ENCODE results near the gene OGFR.

Gene OGFR

GRCh38 chr20:62859721-62860120, 55.1 kb downstream of the OGFR start:
- DNase-seq (ENCODE audit: low read depth in 2 of 2): no peak

DNA sequence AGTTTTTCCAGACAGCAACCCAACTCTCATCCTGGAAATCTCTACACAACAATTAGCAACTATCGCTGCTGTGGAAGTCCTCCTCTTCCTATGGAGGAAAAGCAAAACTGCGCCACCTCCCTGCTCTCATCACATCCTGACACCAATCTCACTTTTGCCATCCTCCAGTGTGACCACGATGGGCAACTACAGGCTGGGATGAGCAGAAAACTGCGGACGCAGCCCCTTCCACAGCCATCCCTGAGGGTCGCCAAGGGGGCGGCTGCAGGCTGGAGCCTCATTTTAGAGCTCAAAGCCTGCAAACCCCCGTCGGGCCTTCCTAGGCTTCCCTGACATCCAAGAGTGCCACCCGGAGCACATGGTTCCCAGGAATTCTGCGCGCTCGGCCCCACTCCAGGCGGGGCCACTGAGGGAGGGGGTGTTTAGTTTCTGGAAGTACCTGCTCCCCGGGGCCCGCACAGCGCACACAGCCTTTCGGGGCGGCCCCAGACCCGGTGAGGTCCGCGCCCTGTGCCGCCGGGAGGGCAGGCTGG, 55.8 kb downstream of the OGFR start:
- no peak for DNase-seq (ENCODE audit: low read depth in 2 of 2)

DNA sequence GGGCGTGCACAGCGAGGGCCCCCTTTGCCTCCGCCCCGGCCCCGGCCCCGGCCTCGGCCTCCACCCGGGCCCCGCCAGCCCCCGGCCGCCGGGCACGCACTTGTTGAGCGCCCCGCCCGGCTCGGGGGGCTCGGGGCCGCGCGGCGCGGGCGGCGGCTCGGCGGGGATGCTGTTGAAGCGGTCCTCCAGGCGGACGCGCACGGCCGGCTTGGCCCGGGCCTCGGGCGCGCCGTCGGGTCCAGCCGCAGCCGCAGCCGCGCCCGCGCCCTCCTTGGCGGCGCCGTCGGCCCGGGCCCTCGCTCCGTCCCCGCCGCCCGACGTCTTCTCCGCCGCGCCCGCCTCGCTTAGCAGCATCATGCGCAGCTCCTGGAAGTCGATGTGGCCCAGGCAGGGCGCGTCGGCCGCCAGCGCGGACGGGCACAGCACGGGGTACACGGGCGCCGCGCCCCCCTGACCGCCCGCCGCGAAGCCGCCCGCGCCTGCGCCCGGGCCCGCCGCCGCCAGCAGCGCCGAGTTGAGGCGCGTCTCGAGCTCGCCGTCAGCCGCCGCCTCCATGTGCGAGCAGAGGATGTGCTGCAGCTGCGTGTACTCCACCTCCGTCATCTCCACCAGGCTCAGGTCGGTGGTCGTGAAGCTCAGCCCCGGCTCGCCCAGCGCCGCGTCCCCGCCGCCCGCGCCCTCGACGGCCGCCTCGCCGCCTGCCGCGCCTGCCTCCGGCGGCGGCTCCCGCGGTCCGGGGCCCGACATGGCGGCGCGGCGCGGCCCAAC, 56.5 kb downstream of the OGFR start:
- DNase-seq (ENCODE audit: low read depth in 2 of 2): no peak

- DNase-seq (ENCODE audit: low read depth in 2 of 2): peak; percentile 84 to 93
Observed at GRCh38 chr20:62861726-62862336, 57.2 kb downstream of the OGFR start, which contains the start of gene TCFL5. TSS of gene TCFL5 (minus strand) at chr20:62861822. CDS start at chr20:62861670, 152 bp downstream.

Data from stimulated activated CD4-positive, alpha-beta T cell treated with anti-CD3 and anti-CD28 coated beads, Interleukin-15, amount 100 ng/mL, for 48 hours (primary cell).